Thyroid gland (tissue), 4 donors: ENCODE measurements around the gene TPMT.

ENCODE experiments used
- CTCF ChIP-seq, 6 experiments: fragments of 200-600 bp in 3 of 6; fragments of 450-650 bp in 3 of 6; sonication (generic) in 3 of 6; IDR thresholded peaks; one replicate each; pipeline ENCODE4 v1.5.1; 2016 to 2019; ENCODE audit warnings: antibody characterized with exemption in 6 of 6, mild to moderate bottlenecking in 2 of 6, inconsistent platforms in 1 of 6, moderate library complexity in 1 of 6
- POLR2A ChIP-seq, 2 donors: fragments of 450-650 bp; IDR thresholded peaks; one replicate each; pipeline ENCODE4 v1.6.1; 2017; ENCODE audit warnings: antibody characterized with exemption in 2 of 2, mild to moderate bottlenecking in 2 of 2, moderate library complexity in 1 of 2

GRCh38 chr6:18088419-18089296 lies 66.2 kb downstream of the TPMT start:
- TF ChIP-seq CTCF (IDR thresholded peaks at IDR 0.05) (no peak), POLR2A (IDR thresholded peaks at IDR 0.05) (no peak)
